BLaER1 treated with 17β-estradiol and CSF1 and Interleukin-3, amounts not matched to agents 10 nM and 100 nM (cell line): Measurements from ENCODE around the gene MPL.
A peak's percentile ranks its signal among the peaks of the same experiment; 100 is the strongest.

Experiments used
- H3K27ac ChIP-seq, 11 experiments: shearing (Covaris generic); formaldehyde crosslinking; 2 replicates each; pipeline ENCODE4 v1.8.1; 2022
- H3K27me3 ChIP-seq, 11 experiments: shearing (Covaris generic); formaldehyde crosslinking; 2 replicates each; pipeline ENCODE4 v1.8.1; 2022
- H3K36me3 ChIP-seq, 11 experiments: shearing (Covaris generic); formaldehyde crosslinking; 2 replicates each; pipeline ENCODE4 v1.8.1; 2022
- H3K4me1 ChIP-seq, 10 experiments: shearing (Covaris generic); formaldehyde crosslinking; 2 replicates each; pipeline ENCODE4 v1.8.1; 2022
- H3K4me2 ChIP-seq, 11 experiments: shearing (Covaris generic); formaldehyde crosslinking; 2 replicates each; pipeline ENCODE4 v1.8.1; 2022
- H3K4me3 ChIP-seq, 10 experiments: shearing (Covaris generic); formaldehyde crosslinking; 2 replicates each; pipeline ENCODE4 v1.8.1; 2022
- H3K9ac ChIP-seq, 11 experiments: shearing (Covaris generic); formaldehyde crosslinking; 2 replicates each; pipeline ENCODE4 v1.8.1; 2022
- H3K9me3 ChIP-seq, 11 experiments: shearing (Covaris generic); formaldehyde crosslinking; replicated peaks in 1 of 11; 2 replicates each; pipeline ENCODE4 v1.8.1; 2022
- H4K20me1 ChIP-seq, 11 experiments: shearing (Covaris generic); formaldehyde crosslinking; 2 replicates each; pipeline ENCODE4 v1.8.1; 2022
- Cebpa-rat ChIP-seq, 11 experiments: shearing (Covaris generic); IDR thresholded peaks; 2 replicates each; pipeline ENCODE4 v1.8.1; 2022

Gene MPL

GRCh38 chr1:43304771-43305300, 32.8 kb upstream of the MPL start:
- Histone ChIP-seq H3K27me3 (no peaks in the 10 kb centered on the region), H3K27ac (no peak overlapping the region), H3K4me3 (no peak overlapping the region), H3K4me2 (peak overlapping the region in 6 of 11 experiments; percentile 10 to 44 (median 24); a peak in 7 of 22 replicates), H3K36me3 (peaks cover 0 to 27% (median 0%) of the 10 kb centered on the region in 11 experiments; a peak in 4 of 22 replicates), H3K4me1 (peaks cover 11 to 47% (median 30%) of the 10 kb centered on the region in 10 experiments), H3K9ac (no peak overlapping the region), H4K20me1 (no peaks in the 10 kb centered on the region), H3K9me3 (no peaks in the 10 kb centered on the region)
- TF ChIP-seq Cebpa-rat (IDR thresholded peaks at IDR 0.05) = no peak

- no peaks in the 10 kb centered on the region for H4K20me1 ChIP-seq
- peak overlapping the region in 8 of 11 experiments; percentile 5 to 44 (median 24); a peak in 12 of 22 replicates for H3K4me2 ChIP-seq
- no peaks in the 10 kb centered on the region for H3K9me3 ChIP-seq
Measured at GRCh38 chr1:43305461-43305860, 32.2 kb upstream of the MPL start.

GRCh38 chr1:43305926-43306687, 31.5 kb upstream of the MPL start:
- Histone ChIP-seq H3K4me3 (no peak overlapping the region), H3K27ac (no peak overlapping the region), H3K4me2 (peak overlapping the region in 8 of 11 experiments; percentile 5 to 44 (median 24); a peak in 8 of 22 replicates), H3K4me1 (peaks cover 5 to 35% (median 19%) of the 10 kb centered on the region in 10 experiments), H3K27me3 (no peaks in the 10 kb centered on the region), H3K36me3 (peaks cover 0 to 38% (median 0%) of the 10 kb centered on the region in 11 experiments; a peak in 4 of 22 replicates), H3K9me3 (no peaks in the 10 kb centered on the region), H4K20me1 (no peaks in the 10 kb centered on the region), H3K9ac (no peak overlapping the region)
- TF ChIP-seq Cebpa-rat (IDR thresholded peaks at IDR 0.05) = no peak

More at GRCh38 chr1:43305461-43305860, 32.2 kb upstream of the MPL start:
- no peak for TF ChIP-seq Cebpa-rat (IDR thresholded peaks at IDR 0.05)
- H3K4me1 ChIP-seq = peaks cover 11 to 41% (median 26%) of the 10 kb centered on the region in 10 experiments
- no peak overlapping the region for H3K27ac ChIP-seq
- no peak overlapping the region for H3K9ac ChIP-seq
- no peak overlapping the region for H3K4me3 ChIP-seq
- H3K36me3 ChIP-seq = peaks cover 0 to 31% (median 0%) of the 10 kb centered on the region in 11 experiments; a peak in 4 of 22 replicates
- no peaks in the 10 kb centered on the region for H3K27me3 ChIP-seq

GRCh38 chr1:43306688-43307457, 30.7 kb upstream of the MPL start:
- H4K20me1 ChIP-seq = no peaks in the 10 kb centered on the region
- no peak for TF ChIP-seq Cebpa-rat (IDR thresholded peaks at IDR 0.05)
- H3K36me3 ChIP-seq = peaks cover 0 to 45% (median 0%) of the 10 kb centered on the region in 11 experiments; a peak in 4 of 22 replicates
- no peak overlapping the region for H3K4me3 ChIP-seq
- H3K4me2 ChIP-seq = no peak overlapping the region
- no peaks in the 10 kb centered on the region for H3K27me3 ChIP-seq
- H3K9me3 ChIP-seq = no peaks in the 10 kb centered on the region
- no peak overlapping the region for H3K27ac ChIP-seq
- no peak overlapping the region for H3K9ac ChIP-seq
- peaks cover 0 to 29% (median 13%) of the 10 kb centered on the region in 10 experiments; a peak in 16 of 20 replicates for H3K4me1 ChIP-seq

DNA sequence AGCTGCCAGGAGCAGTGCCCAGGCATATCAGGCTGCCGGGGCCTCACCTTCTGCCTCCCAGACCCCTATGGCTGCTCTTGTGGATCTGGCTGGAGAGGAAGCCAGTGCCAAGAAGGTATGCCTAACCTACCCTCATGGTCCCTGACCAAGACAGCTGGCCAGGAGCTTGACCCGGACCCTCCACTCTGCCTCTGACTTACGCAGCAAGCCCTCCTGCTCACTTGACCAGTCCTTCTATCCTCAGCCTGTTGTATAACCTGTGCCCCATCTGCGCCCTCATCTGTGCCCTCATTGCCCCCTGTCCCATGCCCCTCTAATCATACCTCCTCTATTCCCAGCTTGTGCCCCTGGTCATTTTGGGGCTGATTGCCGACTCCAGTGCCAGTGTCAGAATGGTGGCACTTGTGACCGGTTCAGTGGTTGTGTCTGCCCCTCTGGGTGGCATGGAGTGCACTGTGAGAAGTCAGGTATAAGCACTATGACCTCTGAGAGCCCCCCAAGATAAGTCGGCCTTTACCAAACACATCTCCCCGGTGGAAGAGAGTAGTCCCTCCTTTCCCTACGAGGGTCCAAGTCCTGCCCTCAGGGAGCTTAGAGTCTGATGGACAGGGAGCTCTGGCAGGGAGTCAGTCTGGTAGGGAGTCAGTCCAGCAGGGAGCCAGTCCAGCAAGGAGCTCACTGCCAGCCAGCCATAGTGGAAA, 30.0 kb upstream of the MPL start:
- no peak overlapping the region for H3K4me2 ChIP-seq
- no peak overlapping the region for H3K27ac ChIP-seq
- peaks cover 0 to 27% (median 12%) of the 10 kb centered on the region in 10 experiments; a peak in 15 of 20 replicates for H3K4me1 ChIP-seq
- H3K4me3 ChIP-seq = no peak overlapping the region
- no peaks in the 10 kb centered on the region for H3K27me3 ChIP-seq
- TF ChIP-seq Cebpa-rat (IDR thresholded peaks at IDR 0.05) = no peak
- peaks cover 0 to 50% (median 0%) of the 10 kb centered on the region in 11 experiments; a peak in 4 of 22 replicates for H3K36me3 ChIP-seq
- H3K9ac ChIP-seq = no peak overlapping the region
- H4K20me1 ChIP-seq = no peaks in the 10 kb centered on the region; a peak in 1 of 22 replicates
- H3K9me3 ChIP-seq = no peaks in the 10 kb centered on the region

DNA sequence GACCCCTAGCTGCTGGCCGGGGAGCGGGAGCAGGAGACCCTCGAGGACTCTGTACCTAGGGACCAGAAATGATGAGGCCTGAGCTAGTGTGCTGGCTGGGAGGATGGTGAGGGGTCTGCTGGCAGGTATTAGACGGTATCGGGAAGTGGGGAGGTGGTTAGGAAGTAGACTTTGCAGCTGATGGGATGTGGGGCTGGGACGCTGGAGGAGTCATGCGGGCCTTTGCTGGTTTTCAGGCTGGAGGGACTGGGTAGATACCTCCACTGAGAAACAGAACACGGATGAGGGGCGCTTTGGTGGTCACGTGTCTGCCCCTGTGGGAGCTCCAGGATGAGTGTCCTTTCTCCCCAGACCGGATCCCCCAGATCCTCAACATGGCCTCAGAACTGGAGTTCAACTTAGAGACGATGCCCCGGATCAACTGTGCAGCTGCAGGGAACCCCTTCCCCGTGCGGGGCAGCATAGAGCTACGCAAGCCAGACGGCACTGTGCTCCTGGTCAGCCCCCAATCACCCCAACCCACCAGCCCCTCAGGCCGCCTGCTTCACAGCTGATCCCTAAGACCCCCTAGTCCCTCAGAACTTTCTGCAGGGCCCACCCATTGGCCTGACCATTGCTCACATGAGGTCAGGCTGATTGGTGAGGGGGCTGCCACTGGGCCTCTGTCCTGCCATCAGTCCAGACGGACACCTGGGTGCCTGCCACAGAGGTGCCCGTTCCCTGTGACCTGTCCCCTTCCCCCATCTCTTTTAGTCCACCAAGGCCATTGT, 28.8 kb upstream of the MPL start:
- Histone ChIP-seq H3K9me3 (no peaks in the 10 kb centered on the region), H3K4me2 (no peak overlapping the region), H3K9ac (no peak overlapping the region), H3K27ac (no peak overlapping the region), H3K36me3 (peaks cover 0 to 62% (median 0%) of the 10 kb centered on the region in 11 experiments; a peak in 4 of 22 replicates), H3K4me3 (no peak overlapping the region), H3K4me1 (peaks cover 0 to 26% (median 12%) of the 10 kb centered on the region in 10 experiments; a peak in 13 of 20 replicates), H4K20me1 (no peaks in the 10 kb centered on the region; a peak in 1 of 22 replicates), H3K27me3 (no peaks in the 10 kb centered on the region)
- no peak for TF ChIP-seq Cebpa-rat (IDR thresholded peaks at IDR 0.05)

DNA sequence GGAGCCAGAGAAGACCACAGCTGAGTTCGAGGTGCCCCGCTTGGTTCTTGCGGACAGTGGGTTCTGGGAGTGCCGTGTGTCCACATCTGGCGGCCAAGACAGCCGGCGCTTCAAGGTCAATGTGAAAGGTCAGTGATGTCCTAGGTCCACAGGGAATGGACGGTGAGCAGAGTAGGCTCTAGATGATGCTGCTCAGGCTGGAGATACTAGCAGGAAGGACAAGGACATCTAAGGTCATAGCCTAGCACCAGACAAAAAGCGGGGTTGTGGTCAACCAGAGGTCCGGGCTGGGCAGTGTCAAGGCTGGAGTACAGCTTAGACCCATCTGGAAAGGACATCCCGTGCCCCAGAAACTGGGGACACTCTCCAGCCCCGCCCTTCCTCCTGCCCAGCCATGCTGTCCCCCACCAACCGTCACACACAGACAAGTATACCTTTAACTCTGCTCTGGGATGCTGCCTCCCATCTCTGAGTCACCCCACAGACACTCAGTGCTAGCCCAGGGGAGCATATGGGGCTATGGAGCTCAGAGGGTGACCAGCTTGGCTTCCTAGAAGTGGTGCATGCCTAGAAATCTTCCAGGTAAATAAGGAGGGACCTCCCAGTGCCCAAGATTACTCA, 28.1 kb upstream of the MPL start:
- Histone ChIP-seq H3K9ac (no peak overlapping the region), H3K4me2 (no peak overlapping the region), H3K4me1 (peaks cover 0 to 19% (median 10%) of the 10 kb centered on the region in 10 experiments; a peak in 11 of 20 replicates), H3K27ac (no peak overlapping the region), H3K27me3 (no peaks in the 10 kb centered on the region), H3K4me3 (no peak overlapping the region), H3K9me3 (no peaks in the 10 kb centered on the region), H3K36me3 (peaks cover 0 to 63% (median 0%) of the 10 kb centered on the region in 11 experiments; a peak in 4 of 22 replicates), H4K20me1 (no peaks in the 10 kb centered on the region; a peak in 1 of 22 replicates)
- no peak for TF ChIP-seq Cebpa-rat (IDR thresholded peaks at IDR 0.05)
